CD4-positive, alpha-beta T cell (primary cell): Measurements from ENCODE around the gene DNAAF9. TPM values are rescaled to one million over a fixed set of nuclear protein-coding genes. Genes with fewer than 3 reads are reported as not detected.
"Not testable (repeated sequence)": the region's sequence is repeated elsewhere in the genome, so short reads cannot be mapped to it uniquely, and the experiment has no call there.

Experiments
- ATAC-seq: fragments of 200-7000 bp; cut with Tn5 transposase; one replicate; pipeline ENCODE4 v1.10.0; 2022; ENCODE audit warnings: mild to moderate bottlenecking; ENCODE audit not compliant: poor library complexity
- CTCF ChIA-PET: fragments of 350-600 bp; sonication (Branson Sonifier 250); formaldehyde crosslinking; loops from one replicate; lab custom pipeline; 2021; ENCODE audit warnings: antibody characterized with exemption, inconsistent platforms; lab: Charles Lee
- POLR2A ChIA-PET: fragments of 350-600 bp; sonication (Branson Sonifier 250); formaldehyde crosslinking; loops from one replicate; lab custom pipeline; 2021; ENCODE audit warnings: antibody characterized with exemption, inconsistent platforms; lab: Charles Lee
- DNase-seq, 14 experiments: peaks; one replicate each; pipeline ENCODE4 v3.0.0-alpha.2; 2013 to 2020; ENCODE audit warnings: mixed read lengths in 2 of 14
- H3K27ac ChIP-seq, 2 donors: one replicate each; pipeline versions ENCODE4 v1.5.1 to v1.7.0; 2013; ENCODE audit warnings: low read length in 2 of 2, low read depth in 1 of 2, mild to moderate bottlenecking in 1 of 2
- H3K27me3 ChIP-seq, 2 experiments: 1 replicate in 1 of 2; 2 replicates in 1 of 2; pipeline versions ENCODE4 v1.6.1 to v1.7.0; 2013; ENCODE audit warnings: low read length in 2 of 2, control low read depth in 1 of 2, mild to moderate bottlenecking in 1 of 2, moderate library complexity in 1 of 2; ENCODE audit not compliant: insufficient read depth in 2 of 2, control insufficient read depth in 1 of 2
- H3K36me3 ChIP-seq: one replicate; pipeline ENCODE4 v1.6.1; 2013; ENCODE audit warnings: low read length, control low read depth; ENCODE audit not compliant: insufficient read depth
- H3K4me1 ChIP-seq: one replicate; pipeline ENCODE4 v1.6.1; 2013; ENCODE audit warnings: low read length, control low read depth; ENCODE audit not compliant: insufficient read depth
- H3K4me3 ChIP-seq: one replicate; pipeline ENCODE4 v1.5.1; 2013; ENCODE audit warnings: mild to moderate bottlenecking, low read length, moderate library complexity
- H3K9me3 ChIP-seq, 2 experiments: 1 replicate in 1 of 2; 2 replicates in 1 of 2; pipeline versions ENCODE4 v1.6.1 to v1.7.0; 2013; ENCODE audit warnings: low read length in 2 of 2, mild to moderate bottlenecking in 2 of 2, control low read depth in 1 of 2, moderate library complexity in 1 of 2; ENCODE audit not compliant: control insufficient read depth in 1 of 2, insufficient read depth in 1 of 2
- H3K27ac Mint-ChIP-seq: one replicate; pipeline ENCODE4 v1.8.0; 2020; ENCODE audit warnings: mixed read lengths
- H3K27me3 Mint-ChIP-seq: one replicate; pipeline ENCODE4 v1.8.0; 2021; ENCODE audit warnings: mixed read lengths
- H3K36me3 Mint-ChIP-seq: one replicate; pipeline ENCODE4 v1.8.0; 2021; ENCODE audit warnings: low read depth, mixed read lengths
- H3K4me1 Mint-ChIP-seq: one replicate; pipeline ENCODE4 v1.8.0; 2021; ENCODE audit warnings: low read depth, mixed read lengths
- H3K4me3 Mint-ChIP-seq: one replicate; pipeline ENCODE4 v1.8.0; 2020; ENCODE audit warnings: mild to moderate bottlenecking, mixed read lengths
- H3K9me3 Mint-ChIP-seq: one replicate; pipeline ENCODE4 v1.8.0; 2020; ENCODE audit warnings: mixed read lengths
- CTCF ChIP-seq: fragments of 200-600 bp; IDR thresholded peaks from one replicate; pipeline ENCODE4 v1.8.0; 2022; ENCODE audit warnings: antibody characterized with exemption, mild to moderate bottlenecking
- intact Hi-C, 2 experiments: fragments of 100-400 bp; cut with DNase I in 1 of 2; cut with micrococcal nuclease in 1 of 2; formaldehyde crosslinking; loops; one replicate each; pipeline versions ENCODE4 v1.15.1 to v1.9.0; 2023 to 2025; cut with DNase I, micrococcal nuclease
- total RNA-seq, 174 experiments: library from RNA in 2 of 174; stranded (reverse) in 2 of 174; gene quantifications; one replicate each; pipeline ENCODE4 v1.2.3 and lab custom pipeline; 2021 to 2026

The DNAAF9 gene
- total RNA-seq, 2 experiments from 2014 or later: 3.0 TPM

- ChIA-PET POLR2A (no interaction called here), CTCF (no interaction called here)
- TF ChIP-seq CTCF: no peak
- DNase-seq (no peak), ATAC-seq (no peak)
- Mint-ChIP-seq H3K9me3 (no peaks in the 10 kb centered on the region), H3K27me3 (peaks cover 28% of the 10 kb centered on the region), H3K4me1 (no peaks in the 10 kb centered on the region), H3K36me3 (no peaks in the 10 kb centered on the region), H3K4me3 (no peak overlapping the region), H3K27ac (no peak overlapping the region)
- Histone ChIP-seq H3K4me1 (no peaks in the 10 kb centered on the region), H3K4me3 (no peak overlapping the region), H3K36me3 (no peaks in the 10 kb centered on the region), H3K9me3 (no peaks in the 10 kb centered on the region), H3K27ac (no peak overlapping the region), H3K27me3 (peaks cover 0 to 3% of the 10 kb centered on the region in 2 experiments)
- intact Hi-C loops: no loop called here
Measured at GRCh38 chr20:3431109-3431508, 23.6 kb upstream of the DNAAF9 start.

- POLR2A ChIA-PET: no interaction called here
- H3K27ac ChIP-seq: no peak overlapping the region
- Mint-ChIP-seq H3K4me3 (no peak overlapping the region), H3K4me1 (no peaks in the 10 kb centered on the region), H3K27me3 (peaks cover 28% of the 10 kb centered on the region), H3K36me3 (no peaks in the 10 kb centered on the region), H3K27ac (no peak overlapping the region), H3K9me3 (no peaks in the 10 kb centered on the region)
- no peaks in the 10 kb centered on the region for H3K4me1 ChIP-seq
- no peak for TF ChIP-seq CTCF
- CTCF ChIA-PET: no interaction called here
- H3K27me3 ChIP-seq: peaks cover 0 to 3% of the 10 kb centered on the region in 2 experiments
- H3K4me3 ChIP-seq: no peak overlapping the region
- DNase-seq (peak in 2 of 14 experiments; percentile 28 to 36), ATAC-seq (no peak)
- intact Hi-C loops: no loop called here
- no peaks in the 10 kb centered on the region for H3K36me3 ChIP-seq
- H3K9me3 ChIP-seq: no peaks in the 10 kb centered on the region
Measured at GRCh38 chr20:3430376-3431069, 23.1 kb upstream of the DNAAF9 start.

GRCh38 chr20:3426766-3427165 is 19.3 kb upstream of the DNAAF9 start:
- H3K4me1 Mint-ChIP-seq: not testable (repeated sequence)

GRCh38 chr20:3423126-3423525 is 15.7 kb upstream of the DNAAF9 start:
- intact Hi-C loops: no loop called here

More at GRCh38 chr20:3426766-3427165, 19.3 kb upstream of the DNAAF9 start:
- H3K27ac ChIP-seq, H3K9me3 ChIP-seq, H3K4me3 ChIP-seq, H3K36me3 ChIP-seq, ATAC-seq, CTCF ChIA-PET, H3K4me1 ChIP-seq, intact Hi-C loops, H3K27me3 ChIP-seq, H3K27ac Mint-ChIP-seq, H3K4me3 Mint-ChIP-seq, H3K9me3 Mint-ChIP-seq, DNase-seq, H3K36me3 Mint-ChIP-seq: not testable (repeated sequence)
- H3K27me3 Mint-ChIP-seq: peaks cover 25% of the 10 kb centered on the region
- POLR2A ChIA-PET: interaction anchor here (0.7 kb wide), 1 partner anchor 141 kb away, joined by 3 read pairs; no protein-coding TSS in a partner anchor

More at GRCh38 chr20:3423126-3423525, 15.7 kb upstream of the DNAAF9 start:
- H3K27ac Mint-ChIP-seq: no peak overlapping the region
- peaks cover 7% of the 10 kb centered on the region for H3K27me3 Mint-ChIP-seq
- no peaks in the 10 kb centered on the region for H3K36me3 Mint-ChIP-seq
- ChIA-PET CTCF (no interaction called here), POLR2A (no interaction called here)
- Histone ChIP-seq H3K27ac (no peak overlapping the region), H3K27me3 (peaks cover 0 to 4% of the 10 kb centered on the region in 2 experiments), H3K4me3 (no peak overlapping the region), H3K36me3 (no peaks in the 10 kb centered on the region), H3K4me1 (peaks cover 12% of the 10 kb centered on the region), H3K9me3 (no peaks in the 10 kb centered on the region)
- DNase-seq: no peak
- no peak for TF ChIP-seq CTCF
- H3K4me1 Mint-ChIP-seq: peaks cover 8% of the 10 kb centered on the region
- H3K9me3 Mint-ChIP-seq: no peaks in the 10 kb centered on the region
- ATAC-seq: no peak
- no peak overlapping the region for H3K4me3 Mint-ChIP-seq
